Measurements from ENCODE around the gene ZBTB46. TPM values are rescaled to one million over a fixed set of nuclear protein-coding genes. Genes with fewer than 3 reads are reported as not detected.
A peak's percentile ranks its signal among the peaks of the same experiment; 100 is the strongest.

The ZBTB46 gene
- total and polyA plus RNA-seq, 5 donors: 6.7 to 18.1 (median 15.8) TPM

- no peak overlapping the region for H3K27ac ChIP-seq (ENCODE audit: low read length)
- H3K4me3 ChIP-seq (ENCODE audit: low read length): no peak overlapping the region
- no peaks in the 10 kb centered on the region for H3K9me3 ChIP-seq (ENCODE audit: control insufficient read depth, low read length)
- DNase-seq (no peak), ATAC-seq (no peak)
- H3K4me1 ChIP-seq (ENCODE audit: control insufficient read depth, insufficient read depth, low read length): peaks cover 3% of the 10 kb centered on the region
- 91% methylated on average over 14 of the region's 14 CpGs for WGBS
- H3K27me3 ChIP-seq (ENCODE audit: control insufficient read depth, insufficient read depth): no peaks in the 10 kb centered on the region
- intact Hi-C loops (cut with DNase I): loop anchor here in 1 of 4 donors (5.0 kb wide), 1 partner anchor 33 kb away; no protein-coding TSS in a partner anchor
Observed at GRCh38 chr20:63794614-63795013, 36.5 kb downstream of the ZBTB46 start.

- WGBS: 70% methylated on average over 20 of the region's 20 CpGs
- no peak overlapping the region for H3K4me3 ChIP-seq (ENCODE audit: low read length)
- intact Hi-C loops (cut with DNase I): loop anchor here in 1 of 4 donors (5.0 kb wide), 1 partner anchor 34 kb away; no protein-coding TSS in a partner anchor
- ATAC-seq (peak in 1 of 2 donors; percentile 12), DNase-seq (no peak)
- no peak overlapping the region for H3K27ac ChIP-seq (ENCODE audit: low read length)
- H3K9me3 ChIP-seq (ENCODE audit: control insufficient read depth, low read length): no peaks in the 10 kb centered on the region
- H3K4me1 ChIP-seq (ENCODE audit: control insufficient read depth, insufficient read depth, low read length): peaks cover 7% of the 10 kb centered on the region
- no peaks in the 10 kb centered on the region for H3K27me3 ChIP-seq (ENCODE audit: control insufficient read depth, insufficient read depth)
Observed at GRCh38 chr20:63792866-63793265, 38.2 kb downstream of the ZBTB46 start.

GRCh38 chr20:63791497-63792156 lies 39.4 kb downstream of the ZBTB46 start:
- DNase-seq (peak; percentile 70 to 86 (median 86)), ATAC-seq (peak; percentile 17 to 59)
- H3K9me3 ChIP-seq (ENCODE audit: control insufficient read depth, low read length): no peaks in the 10 kb centered on the region
- H3K4me3 ChIP-seq (ENCODE audit: low read length): no peak overlapping the region
- intact Hi-C loops (cut with DNase I): loop anchor here in 1 of 4 donors (5.0 kb wide), 1 partner anchor 36 kb away; no protein-coding TSS in a partner anchor
- peaks cover 7% of the 10 kb centered on the region for H3K4me1 ChIP-seq (ENCODE audit: control insufficient read depth, insufficient read depth, low read length)
- 29% methylated on average over 23 of the region's 23 CpGs for WGBS
- H3K27me3 ChIP-seq (ENCODE audit: control insufficient read depth, insufficient read depth): no peaks in the 10 kb centered on the region
- H3K27ac ChIP-seq (ENCODE audit: low read length): peak overlapping the region; percentile 75

GRCh38 chr20:63790572-63791168 lies 40.4 kb downstream of the ZBTB46 start:
- Histone ChIP-seq H3K27ac (ENCODE audit: low read length) (no peak overlapping the region), H3K4me1 (ENCODE audit: control insufficient read depth, insufficient read depth, low read length) (peaks cover 7% of the 10 kb centered on the region), H3K9me3 (ENCODE audit: control insufficient read depth, low read length) (no peaks in the 10 kb centered on the region), H3K4me3 (ENCODE audit: low read length) (no peak overlapping the region), H3K27me3 (ENCODE audit: control insufficient read depth, insufficient read depth) (no peaks in the 10 kb centered on the region)
- DNase-seq (no peak), ATAC-seq (no peak)
- intact Hi-C loops (cut with DNase I): loop anchor here in 1 of 4 donors (5.0 kb wide), 1 partner anchor 37 kb away; no protein-coding TSS in a partner anchor
- 93% methylated on average over 37 of the region's 37 CpGs for WGBS

- Histone ChIP-seq H3K4me1 (ENCODE audit: control insufficient read depth, insufficient read depth, low read length) (peaks cover 7% of the 10 kb centered on the region), H3K27ac (ENCODE audit: low read length) (no peak overlapping the region), H3K9me3 (ENCODE audit: control insufficient read depth, low read length) (no peaks in the 10 kb centered on the region), H3K4me3 (ENCODE audit: low read length) (no peak overlapping the region), H3K27me3 (ENCODE audit: control insufficient read depth, insufficient read depth) (no peaks in the 10 kb centered on the region)
- 89% methylated on average over 57 of the region's 57 CpGs for WGBS
- no peak for DNase-seq
- intact Hi-C loops (cut with DNase I): loop anchor here in 2 of 4 donors (5.0 to 10.0 kb wide), 3 partner anchors 37 to 255 kb away; partner anchors contain the start of genes ABHD16B (in 1 of the 2) and PTK6 (in 1 of the 2)
- no peak for ATAC-seq
Observed at GRCh38 chr20:63789836-63790571, 41.1 kb downstream of the ZBTB46 start.

- peak in 1 of 2 donors; percentile 10 for ATAC-seq
Observed at GRCh38 chr20:63787749-63788148, 43.3 kb downstream of the ZBTB46 start.

GRCh38 chr20:63787302-63787701 lies 43.8 kb downstream of the ZBTB46 start:
- no peaks in the 10 kb centered on the region for H3K27me3 ChIP-seq (ENCODE audit: control insufficient read depth, insufficient read depth)
- peak in 2 of 3 donors; percentile 73 to 78 for DNase-seq
- intact Hi-C loops (cut with DNase I): loop anchor here in 2 of 4 donors (2.0 to 10.0 kb wide), 3 partner anchors 75 to 253 kb away; partner anchors contain the start of genes ABHD16B (in 1 of the 2), PTK6 (in 1 of the 2) and TPD52L2 (in 1 of the 2)
- peak; percentile 70 to 83 for ATAC-seq
- peaks cover 7% of the 10 kb centered on the region for H3K4me1 ChIP-seq (ENCODE audit: control insufficient read depth, insufficient read depth, low read length)
- H3K9me3 ChIP-seq (ENCODE audit: control insufficient read depth, low read length): no peaks in the 10 kb centered on the region
- H3K27ac ChIP-seq (ENCODE audit: low read length): peak overlapping the region; percentile 83
- H3K4me3 ChIP-seq (ENCODE audit: low read length): no peak overlapping the region
- 69% methylated on average over 11 of the region's 11 CpGs for WGBS

More at GRCh38 chr20:63787749-63788148, 43.3 kb downstream of the ZBTB46 start:
- Histone ChIP-seq H3K4me3 (ENCODE audit: low read length) (no peak overlapping the region), H3K9me3 (ENCODE audit: control insufficient read depth, low read length) (no peaks in the 10 kb centered on the region), H3K27me3 (ENCODE audit: control insufficient read depth, insufficient read depth) (no peaks in the 10 kb centered on the region), H3K4me1 (ENCODE audit: control insufficient read depth, insufficient read depth, low read length) (peaks cover 7% of the 10 kb centered on the region), H3K27ac (ENCODE audit: low read length) (peak overlapping the region; percentile 83)
- intact Hi-C loops (cut with DNase I): loop anchor here in 2 of 4 donors (2.0 to 10.0 kb wide), 3 partner anchors 75 to 253 kb away; partner anchors contain the start of genes ABHD16B (in 1 of the 2), PTK6 (in 1 of the 2) and TPD52L2 (in 1 of the 2)
- whole genome bisulfite sequencing: 49% methylated on average over 16 of the region's 16 CpGs
- DNase-seq: peak in 2 of 3 donors; percentile 46 to 60

- H3K4me1 ChIP-seq (ENCODE audit: control insufficient read depth, insufficient read depth, low read length): peaks cover 5% of the 10 kb centered on the region
- WGBS: 66% methylated on average over 14 of the region's 14 CpGs
- intact Hi-C loops (cut with DNase I): loop anchor here in 2 of 4 donors (2.0 to 10.0 kb wide), 3 partner anchors 77 to 251 kb away; partner anchors contain the start of genes ABHD16B (in 1 of the 2), PTK6 (in 1 of the 2) and TPD52L2 (in 1 of the 2)
- ATAC-seq (no peak), DNase-seq (peak in 1 of 3 donors; percentile 20)
- H3K9me3 ChIP-seq (ENCODE audit: control insufficient read depth, low read length): no peaks in the 10 kb centered on the region
- no peak overlapping the region for H3K27ac ChIP-seq (ENCODE audit: low read length)
- no peak overlapping the region for H3K4me3 ChIP-seq (ENCODE audit: low read length)
- no peaks in the 10 kb centered on the region for H3K27me3 ChIP-seq (ENCODE audit: control insufficient read depth, insufficient read depth)
Observed at GRCh38 chr20:63785691-63786131, 45.4 kb downstream of the ZBTB46 start.

GRCh38 chr20:63783970-63784369 lies 47.1 kb downstream of the ZBTB46 start:
- Histone ChIP-seq H3K4me1 (ENCODE audit: control insufficient read depth, insufficient read depth, low read length) (no peaks in the 10 kb centered on the region), H3K4me3 (ENCODE audit: low read length) (no peak overlapping the region), H3K9me3 (ENCODE audit: control insufficient read depth, low read length) (no peaks in the 10 kb centered on the region), H3K27ac (ENCODE audit: low read length) (no peak overlapping the region), H3K27me3 (ENCODE audit: control insufficient read depth, insufficient read depth) (no peaks in the 10 kb centered on the region)
- ATAC-seq: no peak
- WGBS: 81% methylated on average over 16 of the region's 16 CpGs
- peak in 1 of 3 donors; percentile 36 for DNase-seq
- intact Hi-C loops (cut with DNase I): loop anchor here in 1 of 4 donors (10.0 kb wide), 1 partner anchor 249 kb away; the partner anchor contains the start of gene PTK6

- no peak for ATAC-seq
- DNase-seq: peak in 1 of 3 donors; percentile 27
- Histone ChIP-seq H3K4me1 (ENCODE audit: control insufficient read depth, insufficient read depth, low read length) (no peaks in the 10 kb centered on the region), H3K27ac (ENCODE audit: low read length) (no peak overlapping the region), H3K4me3 (ENCODE audit: low read length) (no peak overlapping the region), H3K27me3 (ENCODE audit: control insufficient read depth, insufficient read depth) (no peaks in the 10 kb centered on the region), H3K9me3 (ENCODE audit: control insufficient read depth, low read length) (no peaks in the 10 kb centered on the region)
- 91% methylated on average over 12 of the region's 12 CpGs for WGBS
- intact Hi-C loops (cut with DNase I): loop anchor here in 1 of 4 donors (10.0 kb wide), 1 partner anchor 248 kb away; the partner anchor contains the start of gene PTK6
Observed at GRCh38 chr20:63782521-63782971, 48.5 kb downstream of the ZBTB46 start.
